ENCODE data around the gene KCMF1. TPM values are rescaled to one million over a fixed set of nuclear protein-coding genes. Genes with fewer than 3 reads are reported as not detected.
A peak's percentile ranks its signal among the peaks of the same experiment; 100 is the strongest.
"Not testable (repeated sequence)": the region's sequence is repeated elsewhere in the genome, so short reads cannot be mapped to it uniquely, and the experiment has no call there.

Gene KCMF1
- 23.8 and 71.5 TPM in 2 replicates for total RNA-seq (2014; rRNA removed; shearing (Covaris generic))

DNA sequence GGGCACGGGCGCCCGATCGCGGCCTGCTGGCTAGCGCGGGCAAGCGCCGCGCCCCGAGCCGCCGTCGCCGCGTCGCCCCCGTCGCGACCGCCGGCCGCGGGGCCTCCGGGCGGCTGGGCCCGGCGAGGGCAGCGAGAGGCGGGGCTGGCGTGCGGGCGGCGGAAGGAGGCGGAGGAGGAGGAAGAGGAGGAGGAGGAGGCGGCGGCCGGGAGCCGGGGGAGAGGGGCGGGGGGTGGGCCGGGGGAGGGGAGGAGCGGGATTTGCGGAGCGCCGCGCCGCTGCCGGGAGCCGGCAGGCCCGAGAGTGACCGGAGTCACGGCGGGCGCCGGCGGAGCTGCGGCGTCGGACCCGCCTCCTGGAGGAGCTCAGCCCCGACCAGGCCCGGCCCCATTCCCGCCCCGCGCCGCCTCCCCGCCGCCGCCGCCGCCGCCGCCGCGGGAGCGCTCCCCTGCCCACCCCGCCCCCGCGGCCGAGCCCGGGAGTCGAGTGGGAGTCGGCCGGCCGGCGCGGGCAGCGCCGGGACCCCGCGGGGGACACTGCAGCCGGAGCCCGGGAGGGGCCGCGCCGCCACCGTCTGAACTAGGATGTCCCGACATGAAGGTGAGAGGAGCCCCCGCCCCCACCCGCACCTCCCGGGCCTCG, at the start of gene KCMF1:
TSS of gene KCMF1 (plus strand) at position 294 of the 642 bp plus-strand sequence. CDS start at position 585, 291 bp downstream.
- peak; percentile 81 for DNase-seq (ENCODE audit: low read depth)

GRCh38 chr2:84923009-84923408, 48.0 kb upstream of the KCMF1 start:
- DNase-seq (ENCODE audit: low read depth), result no peak

DNA sequence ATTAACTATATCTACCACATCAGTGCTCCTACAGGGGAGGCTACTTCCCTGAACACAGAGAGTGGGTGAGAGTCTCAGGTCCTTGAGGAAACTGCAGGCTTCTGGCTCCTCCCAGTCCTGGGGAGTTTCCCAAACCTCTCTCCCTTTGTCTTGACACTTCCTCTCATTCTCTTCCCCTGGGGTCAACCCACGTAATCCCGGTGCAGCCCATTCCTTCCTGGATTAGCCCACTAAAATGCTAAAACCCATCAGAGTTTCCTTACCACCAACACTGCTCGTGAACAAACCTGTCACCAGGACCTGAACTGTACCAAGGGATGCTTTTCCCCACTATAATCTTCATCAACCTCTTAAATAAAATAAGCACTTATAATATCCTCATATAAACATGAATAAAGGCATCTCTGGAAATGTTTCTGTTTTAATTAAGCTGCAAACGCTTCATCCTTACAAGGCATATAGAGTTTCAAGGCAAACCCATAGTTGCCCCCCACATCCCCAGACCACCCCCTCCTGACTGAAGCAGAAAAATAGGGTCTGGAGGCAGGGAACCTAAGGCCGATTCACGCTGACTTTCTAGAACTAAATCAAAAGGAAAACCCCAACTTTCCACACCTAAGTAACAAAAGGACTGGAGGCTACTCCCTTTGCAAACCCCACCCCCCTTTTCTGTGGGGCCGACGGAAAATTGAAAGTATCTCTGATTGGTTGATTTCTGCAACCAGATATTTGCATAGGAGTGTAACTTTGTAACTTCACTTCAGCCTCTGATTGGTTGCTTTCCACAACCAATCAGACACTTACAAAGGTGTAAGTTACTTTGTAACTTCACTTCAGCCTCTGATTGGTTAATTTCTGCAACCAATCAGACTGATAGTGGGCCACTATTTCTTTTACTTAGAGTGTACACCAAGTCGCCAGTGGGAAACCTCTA, 46.5 kb upstream of the KCMF1 start:
- peak; percentile 51 for DNase-seq (ENCODE audit: low read depth)

DNA sequence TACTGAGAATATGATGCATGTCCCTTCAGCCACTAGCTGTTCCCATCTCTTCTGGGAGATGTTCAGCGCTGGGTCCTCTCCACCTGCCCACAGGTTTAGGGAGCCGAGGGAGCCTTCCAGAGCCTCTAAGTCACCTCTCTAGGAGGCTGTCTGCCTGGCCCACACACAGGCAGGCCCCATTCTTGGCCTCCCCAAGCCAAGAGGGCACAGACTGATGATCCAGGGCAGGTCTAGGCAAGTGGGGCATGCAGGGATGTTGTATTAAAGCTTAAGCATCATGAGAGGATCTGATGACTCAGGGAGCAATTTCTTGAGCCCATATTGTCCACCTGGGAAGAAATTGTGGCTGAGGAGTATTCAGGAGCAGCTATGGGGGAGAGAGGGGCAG, 45.6 kb upstream of the KCMF1 start:
- DNase-seq (ENCODE audit: low read depth), result no peak

GRCh38 chr2:84925724-84926376, 45.1 kb upstream of the KCMF1 start:
- peak; percentile 94 for DNase-seq (ENCODE audit: low read depth)

DNA sequence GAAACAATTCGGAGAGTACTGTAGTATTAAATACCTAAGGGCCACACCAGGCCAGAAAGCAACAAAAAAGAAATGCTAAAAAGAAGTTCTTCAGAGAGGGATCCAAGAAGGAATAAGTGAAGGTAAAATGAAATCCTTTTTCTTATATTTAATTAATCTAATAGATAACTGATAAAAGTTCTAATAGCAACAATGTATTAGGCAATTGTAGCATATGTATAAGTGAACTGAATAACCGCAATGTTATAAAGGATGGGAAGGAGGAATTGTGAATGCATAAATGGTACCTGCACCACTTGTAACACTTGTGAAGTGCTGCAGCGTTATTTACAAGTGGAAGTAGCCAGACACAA, 43.7 kb upstream of the KCMF1 start:
- no peak for DNase-seq (ENCODE audit: low read depth)

DNA sequence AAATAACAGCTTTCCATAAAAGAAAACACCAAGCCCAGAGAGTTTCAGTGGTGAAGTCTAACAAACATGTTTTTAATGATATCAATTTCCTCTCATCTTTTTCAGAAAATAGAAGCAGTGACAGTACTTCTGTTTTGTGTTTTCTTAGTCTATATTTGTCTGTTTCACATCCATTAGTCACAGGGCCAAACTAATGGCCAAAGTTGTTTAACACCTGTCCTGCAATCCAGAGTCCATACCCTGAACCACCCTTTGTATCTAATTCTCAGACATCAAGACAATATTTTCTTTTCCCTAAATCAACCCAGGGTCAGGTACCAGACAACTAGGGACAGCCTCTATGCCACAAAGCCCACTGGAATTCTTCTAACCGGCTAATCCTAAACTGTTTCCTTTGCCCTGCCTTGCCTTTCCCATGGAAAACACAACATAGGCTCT, 39.6 kb upstream of the KCMF1 start:
- DNase-seq (ENCODE audit: low read depth), result no peak

- peak; percentile 31 for DNase-seq (ENCODE audit: low read depth)
Observed at GRCh38 chr2:84938194-84938879, 32.6 kb upstream of the KCMF1 start.

DNA sequence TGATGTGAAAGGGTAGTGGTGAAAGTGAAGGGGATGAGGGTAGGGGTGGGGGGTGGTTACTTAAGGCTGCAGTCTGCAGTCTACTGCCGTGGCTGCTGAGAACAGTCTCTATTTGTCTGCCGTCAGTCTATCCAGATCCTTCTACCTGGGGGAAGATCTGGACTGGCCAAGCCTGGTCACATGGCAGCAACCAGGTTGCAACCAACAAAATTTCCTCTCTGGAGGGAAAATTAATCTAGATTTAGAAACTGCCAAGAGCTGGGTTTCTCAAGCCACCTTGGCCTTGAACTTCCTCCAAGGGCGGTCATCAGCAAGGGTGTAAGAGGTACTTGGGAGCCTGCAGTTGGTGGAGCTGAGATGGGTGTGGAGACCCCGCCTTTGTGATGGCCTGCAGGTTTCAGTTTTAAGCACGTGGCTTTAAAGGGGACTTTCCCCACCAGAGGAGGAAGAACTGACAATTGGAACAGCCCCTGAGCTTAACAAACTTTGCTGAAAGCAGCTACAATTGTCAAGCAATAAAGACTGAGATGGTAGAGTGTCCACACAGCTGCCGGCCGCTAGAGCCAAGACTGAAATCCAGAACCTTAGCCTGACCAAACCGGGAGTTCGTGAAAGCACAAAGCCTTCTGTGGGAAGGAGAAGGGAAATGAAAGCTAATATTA, 31.4 kb upstream of the KCMF1 start:
- no peak for DNase-seq (ENCODE audit: low read depth)

GRCh38 chr2:84940088-84940470, 30.9 kb upstream of the KCMF1 start:
- DNase-seq (ENCODE audit: low read depth), result no peak

GRCh38 chr2:84940831-84941412, 30.0 kb upstream of the KCMF1 start:
- no peak for DNase-seq (ENCODE audit: low read depth)

- no peak for DNase-seq (ENCODE audit: low read depth)
Observed at GRCh38 chr2:84942166-84942565, 28.8 kb upstream of the KCMF1 start.

GRCh38 chr2:84942964-84943421, 28.0 kb upstream of the KCMF1 start:
- DNase-seq (ENCODE audit: low read depth), result peak; percentile 53

DNA sequence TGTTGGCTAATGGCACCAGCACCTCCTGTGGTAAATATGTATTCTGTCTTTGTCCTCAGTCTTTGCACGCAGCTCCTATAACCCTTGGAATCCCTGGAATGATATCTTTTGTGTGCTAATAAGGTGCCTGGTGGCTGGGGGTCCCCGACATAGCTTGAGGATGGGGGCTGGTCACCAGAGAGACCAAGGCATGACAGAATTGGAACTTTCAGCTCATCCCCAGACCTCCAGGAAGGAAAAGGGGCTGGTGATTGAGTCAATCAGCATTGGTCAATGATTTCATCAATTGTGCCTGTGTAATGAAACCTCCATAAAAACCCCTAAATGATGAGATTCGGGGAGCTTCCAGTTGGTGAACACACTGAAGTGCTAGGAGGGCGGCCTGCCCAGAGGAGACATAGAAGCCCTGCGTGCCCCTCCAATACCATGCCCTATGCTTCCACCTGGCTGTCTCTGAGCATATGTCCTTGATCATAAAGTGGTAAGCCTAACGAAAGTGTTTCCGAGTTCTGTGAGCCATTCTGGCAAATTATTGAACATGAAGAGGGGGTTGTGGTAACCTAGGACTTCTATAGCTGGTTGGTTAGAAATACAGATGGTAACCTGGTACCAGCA, 26.6 kb upstream of the KCMF1 start:
- no peak for DNase-seq (ENCODE audit: low read depth)

GRCh38 chr2:84945838-84946203, 25.1 kb upstream of the KCMF1 start:
- DNase-seq (ENCODE audit: low read depth), result not testable (repeated sequence)

DNA sequence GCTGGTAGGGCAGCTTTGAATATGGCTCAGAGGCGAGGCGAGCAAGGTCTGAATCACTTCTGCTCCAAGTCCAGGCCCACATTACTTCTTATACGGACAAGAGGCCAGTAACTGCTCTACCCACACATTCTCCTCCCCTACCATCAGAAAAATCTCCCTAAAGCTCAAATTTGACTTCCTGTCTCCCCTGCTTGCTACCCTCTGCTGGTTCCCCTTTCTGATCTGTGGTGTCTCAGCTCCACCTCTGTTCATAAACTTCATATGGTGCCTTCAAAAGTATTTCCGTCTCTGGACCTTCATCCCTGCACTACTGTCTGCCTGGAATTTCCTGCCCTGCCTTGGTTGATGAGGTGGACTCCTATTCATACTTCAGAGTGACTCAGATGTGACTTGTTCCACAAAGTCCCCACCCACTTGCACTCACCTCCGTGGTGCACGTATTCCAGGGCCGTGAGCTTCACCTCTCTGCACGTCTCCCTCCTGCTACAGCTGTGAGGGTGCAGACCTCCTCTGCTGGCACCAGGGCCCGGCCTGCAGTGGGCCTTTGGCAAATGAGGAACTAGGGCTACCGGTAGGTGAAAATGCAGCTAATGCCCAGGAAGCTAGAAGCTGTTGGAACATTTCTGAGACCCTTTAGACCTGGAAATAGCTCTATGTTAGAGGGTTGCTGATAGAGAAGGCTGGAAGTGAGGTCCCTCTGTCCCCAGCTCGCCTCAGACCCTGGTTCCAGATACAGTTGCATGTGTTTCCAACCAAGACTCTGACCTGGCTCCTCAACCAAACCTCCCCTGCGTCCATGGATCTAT, 24.6 kb upstream of the KCMF1 start:
- peak; percentile 89 for DNase-seq (ENCODE audit: low read depth)

- no peak for DNase-seq (ENCODE audit: low read depth)
Observed at GRCh38 chr2:84947010-84947593, 23.9 kb upstream of the KCMF1 start.

GRCh38 chr2:84953535-84953934, 17.4 kb upstream of the KCMF1 start:
- DNase-seq (ENCODE audit: low read depth), result no peak

DNA sequence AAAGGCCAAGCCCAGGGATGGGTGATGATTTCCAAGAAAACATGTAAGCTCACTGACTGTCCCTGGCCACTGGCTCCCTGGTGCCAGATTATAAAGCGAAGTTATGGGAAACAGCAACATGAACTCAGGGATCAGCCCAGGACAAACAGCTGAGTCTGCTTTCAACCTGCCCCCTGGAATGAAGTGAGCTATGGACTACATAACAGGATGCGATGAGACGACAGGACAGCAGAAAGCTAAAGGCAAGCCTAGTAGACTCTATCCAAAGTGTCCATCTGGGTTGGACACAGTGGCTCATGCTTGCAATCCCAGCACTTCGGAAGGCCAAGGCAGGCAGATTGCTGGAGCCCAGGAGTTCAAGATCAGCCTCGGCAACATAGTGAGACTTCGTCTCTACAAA, 16.6 kb upstream of the KCMF1 start:
- no peak for DNase-seq (ENCODE audit: low read depth)

Data from Daoy (cell line).